Astrocyte (in vitro differentiated cells and primary cell): ENCODE results near the gene CLOCK. TPM values are rescaled to one million over a fixed set of nuclear protein-coding genes. Genes with fewer than 3 reads are reported as not detected.
A peak's percentile ranks its signal among the peaks of the same experiment; 100 is the strongest.

Source experiments
- DNase-seq: peaks from one replicate; pipeline ENCODE4 v3.0.0-alpha.2; 2010; ENCODE audit warnings: low read depth
- FAIRE-seq: peaks from 2 replicates; lab custom pipeline; 2011; peaks lifted over from hg19 to GRCh38; lab: Jason Lieb, UNC
- H2AFZ ChIP-seq: 2 replicates; pipeline ENCODE4 v1.6.0; 2012; ENCODE audit warnings: low read depth, low read length, inconsistent platforms
- H3K27ac ChIP-seq: 2 replicates; pipeline ENCODE4 v1.5.1; 2011; ENCODE audit warnings: low read depth, low read length, inconsistent platforms
- H3K27me3 ChIP-seq: 2 replicates; pipeline ENCODE4 v1.6.0; 2011; ENCODE audit warnings: low read length, inconsistent platforms; ENCODE audit not compliant: insufficient read depth
- H3K36me3 ChIP-seq: 2 replicates; pipeline ENCODE4 v1.5.1; 2011; ENCODE audit warnings: low read length, inconsistent platforms; ENCODE audit not compliant: insufficient read depth
- H3K4me1 ChIP-seq: 2 replicates; pipeline ENCODE4 v1.5.1; 2011; ENCODE audit warnings: low read length, inconsistent platforms; ENCODE audit not compliant: insufficient read depth
- H3K4me2 ChIP-seq: 2 replicates; pipeline ENCODE4 v1.6.0; 2012; ENCODE audit warnings: low read length, inconsistent platforms
- H3K4me3 ChIP-seq: 2 replicates; pipeline ENCODE4 v1.5.1; 2011; ENCODE audit warnings: low read depth, mild to moderate bottlenecking, low read length, inconsistent platforms; ENCODE audit not compliant: insufficient read depth
- H3K79me2 ChIP-seq: 2 replicates; pipeline ENCODE4 v1.6.0; 2012; ENCODE audit warnings: mild to moderate bottlenecking, low read length, inconsistent platforms; ENCODE audit not compliant: insufficient read depth
- H3K9ac ChIP-seq: 2 replicates; pipeline ENCODE4 v1.6.0; 2012; ENCODE audit warnings: mild to moderate bottlenecking, low read length, inconsistent platforms
- H3K9me3 ChIP-seq: 2 replicates; pipeline ENCODE4 v1.5.1; 2012; ENCODE audit warnings: low read depth, mild to moderate bottlenecking, low read length, inconsistent platforms; ENCODE audit not compliant: insufficient read depth
- H4K20me1 ChIP-seq: 2 replicates; pipeline ENCODE4 v1.6.0; 2012; ENCODE audit warnings: low read length, inconsistent platforms; ENCODE audit not compliant: insufficient read depth
- H3K27ac Mint-ChIP-seq: one replicate; pipeline ENCODE4 v1.8.0; 2021; ENCODE audit warnings: mild to moderate bottlenecking, mixed read lengths; ENCODE audit not compliant: unreplicated experiment
- H3K27me3 Mint-ChIP-seq: one replicate; pipeline ENCODE4 v1.8.0; 2021; ENCODE audit warnings: low read depth, mixed read lengths; ENCODE audit not compliant: unreplicated experiment
- H3K36me3 Mint-ChIP-seq: one replicate; pipeline ENCODE4 v1.8.0; 2021; ENCODE audit warnings: low read depth, mixed read lengths; ENCODE audit not compliant: unreplicated experiment
- H3K4me1 Mint-ChIP-seq: one replicate; pipeline ENCODE4 v1.8.0; 2021; ENCODE audit warnings: low read depth, mixed read lengths; ENCODE audit not compliant: unreplicated experiment
- H3K4me3 Mint-ChIP-seq: one replicate; pipeline ENCODE4 v1.8.0; 2021; ENCODE audit warnings: mild to moderate bottlenecking, moderate library complexity, mixed read lengths; ENCODE audit not compliant: unreplicated experiment
- H3K9me3 Mint-ChIP-seq: one replicate; pipeline ENCODE4 v1.8.0; 2021; ENCODE audit warnings: mild to moderate bottlenecking, mixed read lengths; ENCODE audit not compliant: unreplicated experiment
- EZH2 ChIP-seq: IDR thresholded peaks from 2 replicates; pipeline ENCODE4 v1.6.1; 2012; ENCODE audit warnings: mild to moderate bottlenecking, low read length, inconsistent platforms; ENCODE audit not compliant: insufficient read depth
- total RNA-seq: library from RNA; stranded (reverse); gene quantifications from 2 replicates; pipeline ENCODE4 v1.2.1, GENCODE V29; 2021
- TF ChIP-seq, protein P1 (sequence below): IDR thresholded peaks from 2 replicates; pipeline ENCODE4 v1.5.1; 2011; ENCODE audit warnings: low read depth, mild to moderate bottlenecking, inconsistent platforms, low read length, moderate library complexity; ENCODE audit not compliant: insufficient read depth

CLOCK gene
- total RNA-seq, 1 donor from 2014 or later, result 20.4 TPM

DNA sequence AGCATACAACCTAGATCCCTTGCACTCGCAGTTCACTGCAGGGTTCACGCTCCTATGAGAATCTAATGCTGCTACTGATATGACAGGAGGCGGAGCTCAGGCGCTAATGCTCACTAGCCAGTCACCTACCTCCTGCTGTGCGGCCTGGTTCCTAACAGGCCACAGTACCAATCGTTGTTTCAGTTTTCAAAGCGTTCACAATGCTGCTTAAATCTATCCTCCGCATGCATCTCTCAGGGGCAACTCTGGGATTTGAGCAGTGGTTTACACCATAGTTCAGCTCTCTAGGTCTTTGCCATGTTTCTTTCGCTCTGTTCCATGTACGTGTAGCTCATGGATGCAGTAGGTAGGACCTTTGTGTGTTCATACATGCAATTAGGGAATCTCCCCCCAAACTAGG lies 47.2 kb downstream of the CLOCK start:
- H3K4me3 ChIP-seq, result no peak overlapping the region
- no peak overlapping the region for H3K4me3 Mint-ChIP-seq
- H3K9me3 ChIP-seq, result no peaks in the 10 kb centered on the region
- no peak overlapping the region for H3K4me2 ChIP-seq
- H3K36me3 Mint-ChIP-seq, result peaks cover 12% of the 10 kb centered on the region
- H3K27ac Mint-ChIP-seq, result no peak overlapping the region
- H3K27me3 ChIP-seq, result no peaks in the 10 kb centered on the region
- H4K20me1 ChIP-seq, result peaks cover 15% of the 10 kb centered on the region
- H3K4me1 Mint-ChIP-seq, result peaks cover 8% of the 10 kb centered on the region
- no peak for DNase-seq
- H3K27me3 Mint-ChIP-seq, result no peaks in the 10 kb centered on the region
- no peak overlapping the region for H2AFZ ChIP-seq
- H3K4me1 ChIP-seq, result peaks cover 10% of the 10 kb centered on the region
- peaks cover 2% of the 10 kb centered on the region for H3K9me3 Mint-ChIP-seq
- no peak overlapping the region for H3K27ac ChIP-seq
- no peak for FAIRE-seq
- H3K36me3 ChIP-seq, result no peaks in the 10 kb centered on the region
- no peak for TF ChIP-seq EZH2
- TF ChIP-seq, protein P1, sequence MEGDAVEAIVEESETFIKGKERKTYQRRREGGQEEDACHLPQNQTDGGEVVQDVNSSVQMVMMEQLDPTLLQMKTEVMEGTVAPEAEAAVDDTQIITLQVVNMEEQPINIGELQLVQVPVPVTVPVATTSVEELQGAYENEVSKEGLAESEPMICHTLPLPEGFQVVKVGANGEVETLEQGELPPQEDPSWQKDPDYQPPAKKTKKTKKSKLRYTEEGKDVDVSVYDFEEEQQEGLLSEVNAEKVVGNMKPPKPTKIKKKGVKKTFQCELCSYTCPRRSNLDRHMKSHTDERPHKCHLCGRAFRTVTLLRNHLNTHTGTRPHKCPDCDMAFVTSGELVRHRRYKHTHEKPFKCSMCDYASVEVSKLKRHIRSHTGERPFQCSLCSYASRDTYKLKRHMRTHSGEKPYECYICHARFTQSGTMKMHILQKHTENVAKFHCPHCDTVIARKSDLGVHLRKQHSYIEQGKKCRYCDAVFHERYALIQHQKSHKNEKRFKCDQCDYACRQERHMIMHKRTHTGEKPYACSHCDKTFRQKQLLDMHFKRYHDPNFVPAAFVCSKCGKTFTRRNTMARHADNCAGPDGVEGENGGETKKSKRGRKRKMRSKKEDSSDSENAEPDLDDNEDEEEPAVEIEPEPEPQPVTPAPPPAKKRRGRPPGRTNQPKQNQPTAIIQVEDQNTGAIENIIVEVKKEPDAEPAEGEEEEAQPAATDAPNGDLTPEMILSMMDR, result no peak
- no peak overlapping the region for H3K9ac ChIP-seq
- H3K79me2 ChIP-seq, result peaks cover 58% of the 10 kb centered on the region

DNA sequence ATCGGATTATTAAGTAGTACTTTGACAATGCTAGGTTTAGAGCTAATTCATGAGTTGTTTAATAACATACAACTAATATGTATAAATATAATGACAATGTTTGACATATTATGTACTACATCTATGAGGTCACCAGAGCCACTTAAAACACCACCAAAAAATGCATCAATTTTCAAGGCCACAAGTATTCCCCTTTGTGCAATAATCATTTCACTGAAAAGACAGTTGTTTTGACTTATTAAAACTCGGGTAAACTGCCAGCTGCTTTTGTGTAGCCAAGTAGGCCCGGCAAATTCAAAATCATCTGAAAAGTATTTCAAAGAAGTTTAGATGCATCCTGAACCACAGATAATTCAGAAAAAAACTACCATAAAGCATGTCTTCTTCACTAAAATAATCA lies 48.7 kb downstream of the CLOCK start:
- Histone ChIP-seq H3K79me2 (peaks cover 63% of the 10 kb centered on the region), H3K4me1 (peaks cover 2% of the 10 kb centered on the region), H3K27me3 (no peaks in the 10 kb centered on the region), H2AFZ (no peak overlapping the region), H4K20me1 (peaks cover 15% of the 10 kb centered on the region), H3K4me3 (no peak overlapping the region), H3K27ac (no peak overlapping the region), H3K9ac (no peak overlapping the region), H3K9me3 (no peaks in the 10 kb centered on the region), H3K36me3 (no peaks in the 10 kb centered on the region), H3K4me2 (no peak overlapping the region)
- no peak for TF ChIP-seq EZH2
- TF ChIP-seq, protein P1, result no peak
- no peak for FAIRE-seq
- Mint-ChIP-seq H3K36me3 (peaks cover 17% of the 10 kb centered on the region), H3K9me3 (peaks cover 2% of the 10 kb centered on the region), H3K27me3 (no peaks in the 10 kb centered on the region), H3K4me1 (peaks cover 3% of the 10 kb centered on the region), H3K4me3 (no peak overlapping the region), H3K27ac (no peak overlapping the region)
- DNase-seq, result no peak

DNA sequence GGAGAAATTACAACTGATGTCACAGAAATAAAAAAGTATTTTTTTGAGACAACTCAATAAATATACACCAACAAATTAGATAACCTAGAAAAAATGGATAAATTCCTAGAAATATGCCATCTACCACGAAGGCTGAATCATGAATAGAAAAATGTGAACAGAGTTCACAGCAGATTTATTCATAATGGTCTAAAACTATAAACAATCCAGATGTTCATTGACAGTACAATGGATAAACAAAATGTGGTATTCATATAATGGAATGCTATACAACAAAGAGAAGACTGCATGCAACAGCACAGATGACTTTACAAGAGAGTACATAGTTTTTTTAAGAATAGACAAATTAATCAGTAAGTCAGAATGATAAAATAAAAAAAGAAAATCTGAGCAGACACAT lies 55.2 kb downstream of the CLOCK start:
- peaks cover 48% of the 10 kb centered on the region for H3K79me2 ChIP-seq
- no peak overlapping the region for H3K9ac ChIP-seq
- no peak overlapping the region for H3K4me3 ChIP-seq
- DNase-seq (peak; percentile 22), FAIRE-seq (no peak)
- H3K36me3 ChIP-seq, result peaks cover 4% of the 10 kb centered on the region
- no peaks in the 10 kb centered on the region for H3K4me1 Mint-ChIP-seq
- peaks cover 16% of the 10 kb centered on the region for H3K36me3 Mint-ChIP-seq
- H3K9me3 ChIP-seq, result no peaks in the 10 kb centered on the region
- no peak overlapping the region for H3K27ac ChIP-seq
- H3K27me3 ChIP-seq, result no peaks in the 10 kb centered on the region
- H3K27ac Mint-ChIP-seq, result no peak overlapping the region
- TF ChIP-seq, protein P1, result no peak
- TF ChIP-seq EZH2, result no peak
- H3K4me2 ChIP-seq, result no peak overlapping the region
- H3K9me3 Mint-ChIP-seq, result peaks cover 2% of the 10 kb centered on the region
- peaks cover 20% of the 10 kb centered on the region for H4K20me1 ChIP-seq
- peaks cover 2% of the 10 kb centered on the region for H3K4me1 ChIP-seq
- H2AFZ ChIP-seq, result no peak overlapping the region
- no peaks in the 10 kb centered on the region for H3K27me3 Mint-ChIP-seq
- H3K4me3 Mint-ChIP-seq, result no peak overlapping the region
